ENCODE measurements around the gene RNASET2. TPM values are rescaled to one million over a fixed set of nuclear protein-coding genes. Genes with fewer than 3 reads are reported as not detected.
"Not testable (repeated sequence)": the region's sequence is repeated elsewhere in the genome, so short reads cannot be mapped to it uniquely, and the experiment has no call there.

Gene RNASET2
- total RNA-seq, 1 donor from 2014 or later, result 16.7 TPM

- DNase-seq (ENCODE audit: low spot score in 2 of 2), result no peak
- FAIRE-seq, result no peak
Observed at GRCh38 chr6:166929542-166930189, 26.7 kb downstream of the RNASET2 start.

- FAIRE-seq (no peak), DNase-seq (ENCODE audit: low spot score in 2 of 2) (no peak)
Observed at GRCh38 chr6:166928644-166929541, 27.5 kb downstream of the RNASET2 start.

- FAIRE-seq, result no peak
Observed at GRCh38 chr6:166927935-166928643, 28.3 kb downstream of the RNASET2 start.

GRCh38 chr6:166927240-166927934 lies 29.0 kb downstream of the RNASET2 start:
- no peak for FAIRE-seq

More at GRCh38 chr6:166927935-166928643, 28.3 kb downstream of the RNASET2 start:
- DNase-seq (ENCODE audit: low spot score in 2 of 2), result no peak

GRCh38 chr6:166926748-166927147 lies 29.6 kb downstream of the RNASET2 start:
- DNase-seq (ENCODE audit: low spot score in 2 of 2) (no peak), FAIRE-seq (no peak)

More at GRCh38 chr6:166927240-166927934, 29.0 kb downstream of the RNASET2 start:
- no peak for DNase-seq (ENCODE audit: low spot score in 2 of 2)

- FAIRE-seq (no peak), DNase-seq (ENCODE audit: low spot score in 2 of 2) (no peak)
Observed at GRCh38 chr6:166925141-166925996, 31.0 kb downstream of the RNASET2 start.

- DNase-seq (ENCODE audit: low spot score in 2 of 2) (no peak), FAIRE-seq (no peak)
Observed at GRCh38 chr6:166924531-166924930, 31.8 kb downstream of the RNASET2 start.

- no peak for DNase-seq (ENCODE audit: low spot score in 2 of 2)
- FAIRE-seq, result no peak
Observed at GRCh38 chr6:166922937-166923336, 33.4 kb downstream of the RNASET2 start.

- DNase-seq (ENCODE audit: low spot score in 2 of 2) (no peak), FAIRE-seq (no peak)
Observed at GRCh38 chr6:166921570-166921969, 34.8 kb downstream of the RNASET2 start.

GRCh38 chr6:166916824-166917223 lies 39.5 kb downstream of the RNASET2 start:
- FAIRE-seq, result no peak
- DNase-seq (ENCODE audit: low spot score in 2 of 2), result no peak

- not testable (repeated sequence) for FAIRE-seq; DNase-seq (ENCODE audit: low spot score in 2 of 2)
Observed at GRCh38 chr6:166915484-166915883, 40.9 kb downstream of the RNASET2 start.

- not testable (repeated sequence) for FAIRE-seq; DNase-seq (ENCODE audit: low spot score in 2 of 2)
Observed at GRCh38 chr6:166914952-166915351, 41.4 kb downstream of the RNASET2 start.

- DNase-seq (ENCODE audit: low spot score in 2 of 2) (no peak), FAIRE-seq (no peak)
Observed at GRCh38 chr6:166911248-166911677, 45.1 kb downstream of the RNASET2 start.

GRCh38 chr6:166910601-166911000 lies 45.7 kb downstream of the RNASET2 start:
- no peak for DNase-seq (ENCODE audit: low spot score in 2 of 2)
- no peak for FAIRE-seq

- FAIRE-seq, result no peak
- no peak for DNase-seq (ENCODE audit: low spot score in 2 of 2)
Observed at GRCh38 chr6:166908811-166909210, 47.5 kb downstream of the RNASET2 start.

GRCh38 chr6:166907871-166908806 lies 48.2 kb downstream of the RNASET2 start:
- DNase-seq (ENCODE audit: low spot score in 2 of 2), result no peak

GRCh38 chr6:166907373-166907841 lies 48.9 kb downstream of the RNASET2 start:
- DNase-seq (ENCODE audit: low spot score in 2 of 2) (peak in 1 of 2 donors; percentile 3), FAIRE-seq (no peak)

More at GRCh38 chr6:166907871-166908806, 48.2 kb downstream of the RNASET2 start:
- FAIRE-seq, result no peak

Data from frontal cortex (tissue), 4 donors.